NCI-H748 (cell line): ENCODE measurements around the gene MARCHF10.

ENCODE experiments used
- DNase-seq: peaks from one replicate; lab custom pipeline; 2025; ENCODE audit not compliant: unreplicated experiment; lab: John Stamatoyannopoulos, UW

MARCHF10 gene

GRCh38 chr17:62679866-62680377, 128.2 kb downstream of the MARCHF10 start:
- no peak for DNase-seq

DNA sequence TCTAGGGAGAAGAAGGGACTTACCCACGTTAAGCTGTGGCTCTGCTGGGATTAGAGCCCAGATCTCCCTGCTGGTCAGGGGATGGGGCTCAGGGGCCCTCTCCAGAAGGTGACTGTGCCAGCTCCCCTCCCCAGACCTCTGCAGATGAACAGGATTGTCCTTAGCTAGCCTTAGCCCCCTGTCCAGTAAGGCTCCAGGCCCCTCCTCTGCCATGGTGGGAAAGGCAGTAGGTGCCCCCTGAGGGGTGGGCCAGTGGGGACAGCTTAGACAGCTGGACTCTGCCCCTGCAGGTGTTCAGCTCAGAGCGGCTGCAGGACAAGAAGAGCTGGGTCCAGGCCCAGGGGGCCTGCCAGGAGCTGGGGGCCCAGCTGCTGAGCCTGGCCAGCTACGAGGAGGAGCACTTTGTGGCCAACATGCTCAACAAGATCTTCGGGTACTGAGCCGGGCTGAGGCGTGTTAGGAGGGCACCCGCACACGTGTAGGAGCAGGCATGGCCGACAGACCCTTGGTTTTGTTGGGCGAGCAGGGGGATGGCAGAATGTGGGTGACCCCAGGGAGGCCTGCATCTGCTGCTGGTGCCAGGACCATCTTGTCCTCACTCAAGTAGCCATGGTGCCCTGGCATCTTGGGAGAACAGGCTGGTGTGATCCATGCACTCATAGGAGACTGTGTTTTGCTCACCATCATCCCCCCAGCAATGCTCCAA, 129.7 kb downstream of the MARCHF10 start:
- DNase-seq: no peak

GRCh38 chr17:62676952-62677596, 131.0 kb downstream of the MARCHF10 start:
- no peak for DNase-seq

- DNase-seq: no peak
These were observed 131.7 kb downstream of the MARCHF10 start for GRCh38 chr17:62676231-62676943.

- DNase-seq: no peak
These were observed 132.4 kb downstream of the MARCHF10 start for GRCh38 chr17:62675701-62676100.

DNA sequence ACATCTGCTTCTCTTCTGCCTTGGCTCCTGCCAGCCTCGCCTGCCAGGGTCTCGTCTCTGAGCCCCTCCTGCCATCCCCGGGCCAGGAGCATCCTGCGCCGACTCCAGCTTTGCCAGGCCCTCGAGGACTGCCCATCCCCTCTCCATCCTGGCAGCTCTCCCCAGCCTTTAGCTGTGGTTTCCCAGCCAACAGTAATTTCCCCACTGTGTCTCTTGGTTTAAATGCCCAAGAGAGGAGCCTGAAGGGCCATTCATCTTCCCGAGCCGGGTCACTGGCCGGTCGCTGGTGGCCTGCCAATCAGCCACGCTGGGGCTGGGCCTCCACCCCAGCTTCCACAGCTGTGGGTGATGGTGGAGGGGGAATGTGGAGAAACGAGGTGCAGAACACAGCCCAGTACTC, 132.9 kb downstream of the MARCHF10 start:
- DNase-seq: no peak

GRCh38 chr17:62674841-62675240, 133.3 kb downstream of the MARCHF10 start:
- no peak for DNase-seq

- no peak for DNase-seq
These were observed 133.8 kb downstream of the MARCHF10 start for GRCh38 chr17:62674363-62674739.

- no peak for DNase-seq
These were observed 134.3 kb downstream of the MARCHF10 start for GRCh38 chr17:62673614-62674362.

DNA sequence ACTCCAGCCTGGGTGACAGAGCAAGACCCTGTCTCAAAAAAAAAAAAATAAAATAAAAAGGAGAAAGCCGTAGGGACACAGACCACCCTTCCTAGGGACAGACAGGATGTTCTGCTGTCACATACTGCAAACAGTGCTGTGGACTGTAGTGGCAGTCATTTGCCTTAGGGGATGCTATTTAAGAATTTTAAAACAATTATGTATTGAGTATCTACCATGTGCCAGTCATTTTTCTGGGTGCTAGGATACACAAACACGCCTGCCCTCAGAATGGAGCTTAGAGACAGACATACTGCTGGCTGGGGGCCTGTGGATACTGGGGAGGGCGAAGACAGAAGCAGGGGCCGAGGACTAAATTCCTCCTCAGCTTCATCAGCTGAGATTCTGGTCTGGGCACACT, 135.2 kb downstream of the MARCHF10 start:
- no peak for DNase-seq

GRCh38 chr17:62671553-62671952, 136.6 kb downstream of the MARCHF10 start:
- peak; percentile 89 for DNase-seq

DNA sequence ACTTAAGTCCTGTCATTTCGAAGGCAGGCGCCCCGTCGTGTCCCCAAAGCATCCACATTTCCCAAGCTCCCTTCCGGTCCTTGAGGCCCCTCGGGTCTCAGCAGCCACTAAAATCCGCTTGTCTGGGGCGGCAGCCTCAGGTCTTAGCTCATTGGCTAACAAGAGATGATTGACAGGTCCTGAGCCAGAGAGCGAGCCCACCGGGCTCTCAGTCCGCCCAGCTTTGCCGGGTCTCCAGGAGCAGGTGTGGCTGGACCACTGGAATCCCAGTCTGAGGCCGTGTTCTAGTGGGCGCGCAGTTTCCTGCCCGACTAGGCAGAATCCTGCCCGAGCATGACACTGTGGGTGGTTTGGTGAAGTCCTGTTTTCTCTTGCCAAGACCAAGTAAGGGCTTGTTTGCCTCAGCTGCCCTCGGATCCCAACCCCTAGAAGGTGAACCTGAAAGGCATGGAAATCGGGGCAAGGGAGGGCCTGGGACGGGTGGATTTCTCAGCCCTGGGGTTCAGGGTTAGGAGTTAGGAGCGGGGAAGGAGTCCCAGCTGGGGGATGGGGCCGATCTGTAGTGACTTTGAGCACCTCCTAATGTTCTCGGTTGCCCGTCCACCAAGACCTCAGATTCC, 137.8 kb downstream of the MARCHF10 start:
- no peak for DNase-seq

GRCh38 chr17:62668091-62668804, 139.9 kb downstream of the MARCHF10 start:
- no peak for DNase-seq

DNA sequence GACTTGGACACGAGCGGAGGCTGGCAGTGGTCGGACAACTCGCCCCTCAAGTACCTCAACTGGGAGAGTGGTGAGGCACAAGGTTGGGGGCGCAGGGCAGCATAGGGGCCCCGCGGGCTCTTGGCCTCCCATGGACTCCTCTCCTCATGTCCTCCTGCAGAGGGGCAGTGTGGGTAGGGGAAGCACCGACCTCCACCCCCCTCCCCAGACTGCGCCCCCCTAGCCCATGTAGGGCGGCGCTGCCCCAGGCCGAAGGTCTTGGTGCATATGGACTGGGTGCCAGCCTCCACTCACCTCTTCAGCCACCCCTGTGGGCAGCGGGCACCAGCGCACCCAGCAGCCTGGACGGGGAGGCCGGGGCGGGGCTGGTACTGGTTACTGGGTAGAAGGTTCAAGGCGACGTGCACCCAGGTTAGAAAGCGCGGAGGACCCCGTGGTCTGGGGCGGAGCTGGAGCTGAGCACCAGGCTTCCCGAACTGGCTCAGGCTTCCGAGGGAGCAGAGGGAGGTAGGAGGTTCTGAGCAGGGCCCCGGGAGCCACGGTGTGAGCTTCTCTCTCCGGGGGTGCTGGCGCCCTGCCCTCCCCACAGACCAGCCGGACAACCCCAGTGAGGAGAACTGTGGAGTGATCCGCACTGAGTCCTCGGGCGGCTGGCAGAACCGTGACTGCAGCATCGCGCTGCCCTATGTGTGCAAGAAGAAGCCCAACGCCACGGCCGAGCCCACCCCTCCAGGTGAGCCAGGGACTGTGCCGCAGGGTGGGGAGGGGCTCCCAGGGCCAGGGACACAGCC, 141.1 kb downstream of the MARCHF10 start:
- DNase-seq: no peak

GRCh38 chr17:62666061-62666800, 141.9 kb downstream of the MARCHF10 start:
- DNase-seq: no peak

DNA sequence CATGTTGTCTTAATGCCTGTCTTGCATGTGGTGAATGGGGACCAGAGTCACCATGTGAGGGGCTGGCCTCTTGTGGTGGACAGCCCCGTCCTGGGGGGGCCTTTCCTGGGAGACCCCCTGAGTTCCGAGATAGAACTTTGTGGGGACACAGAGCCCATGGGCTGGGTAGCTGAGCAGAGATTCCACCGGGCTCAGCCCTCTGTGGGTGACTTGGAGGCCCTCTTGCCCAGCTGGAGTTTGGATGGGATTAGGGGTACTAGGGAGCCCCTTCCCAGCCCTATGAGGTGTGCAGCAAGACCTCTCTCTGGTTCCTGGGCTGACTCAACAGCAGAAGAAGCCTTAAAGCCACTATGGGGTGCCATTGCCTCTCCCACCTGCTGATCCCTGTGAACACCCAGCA, 142.5 kb downstream of the MARCHF10 start:
- DNase-seq: no peak

DNA sequence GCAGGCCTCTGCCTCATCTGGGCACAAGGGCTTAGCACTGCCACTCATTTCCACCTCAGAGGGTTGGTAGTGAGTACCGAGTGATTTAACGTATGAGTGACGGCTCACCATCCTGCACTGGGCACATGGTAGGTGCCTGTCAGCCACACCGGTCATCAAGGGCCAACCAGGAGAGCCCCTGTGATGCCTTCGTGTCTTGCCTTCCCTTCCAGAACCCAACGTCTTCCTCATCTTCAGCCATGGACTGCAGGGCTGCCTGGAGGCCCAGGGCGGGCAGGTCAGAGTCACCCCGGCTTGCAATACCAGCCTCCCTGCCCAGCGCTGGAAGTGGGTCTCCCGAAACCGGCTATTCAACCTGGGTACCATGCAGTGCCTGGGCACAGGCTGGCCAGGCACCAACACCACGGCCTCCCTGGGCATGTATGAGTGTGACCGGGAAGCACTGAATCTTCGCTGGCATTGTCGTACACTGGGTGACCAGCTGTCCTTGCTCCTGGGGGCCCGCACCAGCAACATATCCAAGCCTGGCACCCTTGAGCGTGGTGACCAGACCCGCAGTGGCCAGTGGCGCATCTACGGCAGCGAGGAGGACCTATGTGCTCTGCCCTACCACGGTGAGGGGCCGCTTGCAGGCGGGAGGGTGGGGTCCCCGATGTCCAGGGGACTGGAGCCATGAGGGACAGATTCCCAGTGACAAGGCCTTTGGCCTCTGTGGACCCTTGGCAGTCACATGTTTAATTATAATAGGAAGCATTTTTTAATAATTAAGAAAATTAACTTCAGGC, 143.6 kb downstream of the MARCHF10 start:
- DNase-seq: no peak

GRCh38 chr17:62663304-62663703, 144.8 kb downstream of the MARCHF10 start:
- DNase-seq: no peak
